Keratinocyte (primary cell): ENCODE data around the gene COL13A1. TPM values are rescaled to one million over a fixed set of nuclear protein-coding genes. Genes with fewer than 3 reads are reported as not detected.

ENCODE experiments used
- DNase-seq: peaks from one replicate; pipeline ENCODE4 v3.0.0-alpha.2; 2011; ENCODE audit warnings: low read depth, missing footprints, low spot score
- FAIRE-seq: peaks from 2 replicates; lab custom pipeline; 2011; peaks lifted over from hg19 to GRCh38; lab: Jason Lieb, UNC
- H2AFZ ChIP-seq: 2 replicates; pipeline ENCODE4 v1.6.0; 2012; ENCODE audit warnings: low read length, control low read depth, inconsistent platforms; ENCODE audit not compliant: control insufficient read depth
- H3K27ac ChIP-seq: 2 replicates; pipeline ENCODE4 v1.5.1; 2011; ENCODE audit warnings: low read length; ENCODE audit not compliant: control insufficient read depth, insufficient read depth
- H3K27me3 ChIP-seq: 3 replicates; pipeline ENCODE4 v1.6.0; 2011; ENCODE audit warnings: low read length; ENCODE audit not compliant: control insufficient read depth, insufficient read depth; ENCODE audit errors: extremely low read depth
- H3K36me3 ChIP-seq, 2 experiments: 2 replicates in 1 of 2; 3 replicates in 1 of 2; pipeline ENCODE4 v1.5.1; 2011; ENCODE audit warnings: low read length in 2 of 2, mild to moderate bottlenecking in 1 of 2; ENCODE audit not compliant: control insufficient read depth in 2 of 2, insufficient read depth in 2 of 2; ENCODE audit errors: extremely low read depth in 1 of 2
- H3K4me1 ChIP-seq: 3 replicates; pipeline ENCODE4 v1.5.1; 2011; ENCODE audit warnings: low read length; ENCODE audit not compliant: control insufficient read depth, insufficient read depth; ENCODE audit errors: extremely low read depth
- H3K4me2 ChIP-seq: 3 replicates; pipeline ENCODE4 v1.6.0; 2011; ENCODE audit warnings: low read depth, low read length; ENCODE audit not compliant: control insufficient read depth, insufficient read depth; ENCODE audit errors: extremely low read depth
- H3K4me3 ChIP-seq, 3 experiments: fragments of 200-600 bp in 1 of 3; sonication (generic) in 1 of 3; 2 replicates in 2 of 3; 3 replicates in 1 of 3; pipeline ENCODE4 v1.5.1; 2011 to 2016; ENCODE audit warnings: low read length in 3 of 3, mild to moderate bottlenecking in 3 of 3, control low read depth in 2 of 3, inconsistent platforms in 1 of 3, low read depth in 1 of 3, mixed read lengths in 1 of 3, mixed run types in 1 of 3, moderate library complexity in 1 of 3; ENCODE audit not compliant: control insufficient read depth in 2 of 3, insufficient read depth in 2 of 3; ENCODE audit errors: extremely low read depth in 1 of 3
- H3K79me2 ChIP-seq: 2 replicates; pipeline ENCODE4 v1.6.0; 2012; ENCODE audit warnings: low read length; ENCODE audit not compliant: control insufficient read depth, insufficient read depth
- H3K9ac ChIP-seq: 3 replicates; pipeline ENCODE4 v1.6.0; 2011; ENCODE audit warnings: low read length; ENCODE audit not compliant: control insufficient read depth, insufficient read depth; ENCODE audit errors: extremely low read depth
- H3K9me1 ChIP-seq: 3 replicates; pipeline ENCODE4 v1.6.0; 2011; ENCODE audit warnings: low read length; ENCODE audit not compliant: control insufficient read depth, insufficient read depth; ENCODE audit errors: extremely low read depth
- H3K9me3 ChIP-seq: 2 replicates; pipeline ENCODE4 v1.5.1; 2012; ENCODE audit warnings: low read depth, low read length; ENCODE audit not compliant: control insufficient read depth
- H4K20me1 ChIP-seq: 3 replicates; pipeline ENCODE4 v1.6.0; 2011; ENCODE audit warnings: low read length; ENCODE audit not compliant: control insufficient read depth, insufficient read depth; ENCODE audit errors: extremely low read depth
- CTCF ChIP-seq, 3 experiments: IDR thresholded peaks in 1 of 3; conservative IDR thresholded peaks in 1 of 3; optimal IDR thresholded peaks in 1 of 3; 2 replicates in 2 of 3; 3 replicates in 1 of 3; pipeline versions ENCODE3 to v1.5.1; 2011; ENCODE audit warnings: low read length in 3 of 3, mild to moderate bottlenecking in 3 of 3, moderate library complexity in 2 of 3, control low read depth in 1 of 3, inconsistent platforms in 1 of 3; ENCODE audit not compliant: insufficient read depth in 2 of 3; ENCODE audit errors: extremely low read depth in 1 of 3
- EZH2 ChIP-seq: IDR thresholded peaks from one replicate; pipeline ENCODE4 v1.6.1; 2012; ENCODE audit warnings: inconsistent platforms, mild to moderate bottlenecking, low read length, moderate library complexity
- dilution Hi-C: fragments of 300-500 bp; cut with MboI; formaldehyde crosslinking; loops from one replicate; pipeline ENCODE4 v1.7.0; 2020; ENCODE audit warnings: low sequenced_read_pairs; ENCODE audit not compliant: extremely low pct_ligation_motif_present
- polyA plus RNA-seq, 5 experiments: library from polyadenylated mRNA; depleted of rRNA in 3 of 5; stranded (reverse) in 3 of 5; stranded (forward) in 1 of 5; unstranded in 1 of 5; fragments of >200 nt; gene quantifications; 1 replicate in 1 of 5; 2 replicates in 3 of 5; 3 replicates in 1 of 5; pipeline versions ENCODE4 v1.2.1 to v1.2.3, GENCODE V29; 2011 to 2012; ENCODE audit warnings: missing spikeins in 2 of 5, low read depth in 1 of 5, low replicate concordance in 1 of 5

The COL13A1 gene
- polyA plus RNA-seq, 1 donor (not counting 4 experiments of a cell fraction or from before 2014, with no cell fraction given): 1.5 TPM

GRCh38 chr10:69845574-69846292, 44.0 kb downstream of the COL13A1 start:
- H3K4me2 ChIP-seq: no peak overlapping the region
- no peaks in the 10 kb centered on the region for H3K9me3 ChIP-seq
- H3K4me3 ChIP-seq: no peak overlapping the region
- FAIRE-seq (no peak), DNase-seq (no peak)
- no peaks in the 10 kb centered on the region for H3K9me1 ChIP-seq
- H3K36me3 ChIP-seq: no peaks in the 10 kb centered on the region
- dilution Hi-C loops: no loop called here
- H3K27ac ChIP-seq: no peak overlapping the region
- H3K4me1 ChIP-seq: no peaks in the 10 kb centered on the region
- TF ChIP-seq CTCF (optimal IDR thresholded peaks at IDR 0.05 in 1 of 3, IDR thresholded peaks at IDR 0.05 in 1 of 3, conservative IDR thresholded peaks at IDR 0.05 in 1 of 3; ENCODE audit: extremely low read depth in 1 of 3, insufficient read depth in 2 of 3, low read length in 3 of 3) (no peak), EZH2 (no peak)
- no peaks in the 10 kb centered on the region for H4K20me1 ChIP-seq
- H3K79me2 ChIP-seq: no peaks in the 10 kb centered on the region
- no peaks in the 10 kb centered on the region for H3K27me3 ChIP-seq
- H3K9ac ChIP-seq: no peak overlapping the region
- no peak overlapping the region for H2AFZ ChIP-seq

GRCh38 chr10:69846293-69846921, 44.7 kb downstream of the COL13A1 start:
- Histone ChIP-seq H3K27me3 (no peaks in the 10 kb centered on the region), H3K9ac (no peak overlapping the region), H3K4me1 (no peaks in the 10 kb centered on the region), H3K4me2 (no peak overlapping the region), H3K27ac (no peak overlapping the region), H3K79me2 (no peaks in the 10 kb centered on the region), H3K9me3 (no peaks in the 10 kb centered on the region), H3K9me1 (no peaks in the 10 kb centered on the region), H2AFZ (no peak overlapping the region), H4K20me1 (no peaks in the 10 kb centered on the region), H3K36me3 (no peaks in the 10 kb centered on the region), H3K4me3 (no peak overlapping the region)
- DNase-seq (no peak), FAIRE-seq (no peak)
- no peak for TF ChIP-seq EZH2
- TF ChIP-seq CTCF (optimal IDR thresholded peaks at IDR 0.05 in 1 of 3, IDR thresholded peaks at IDR 0.05 in 1 of 3, conservative IDR thresholded peaks at IDR 0.05 in 1 of 3; ENCODE audit: extremely low read depth in 1 of 3, insufficient read depth in 2 of 3, low read length in 3 of 3): no peak
- dilution Hi-C loops: no loop called here
